Peyer's patch (tissue), 4 donors: Measurements from ENCODE around the gene ARHGEF26.

Experiments used
- CTCF ChIP-seq, 6 experiments: fragments of 450-650 bp in 4 of 6; fragments of 200-600 bp in 2 of 6; sonication (generic) in 1 of 6; IDR thresholded peaks; one replicate each; pipeline ENCODE4 v1.5.1; 2017 to 2019; ENCODE audit warnings: antibody characterized with exemption in 6 of 6, mild to moderate bottlenecking in 3 of 6, moderate library complexity in 1 of 6
- POLR2A ChIP-seq, 2 donors: fragments of 450-650 bp; IDR thresholded peaks; one replicate each; pipeline ENCODE4 v1.5.1; 2017; ENCODE audit warnings: antibody characterized with exemption in 2 of 2, mild to moderate bottlenecking in 2 of 2, moderate library complexity in 2 of 2

- TF ChIP-seq CTCF (IDR thresholded peaks at IDR 0.05) (no peak), POLR2A (IDR thresholded peaks at IDR 0.05) (no peak)
These were observed 154.1 kb downstream of the ARHGEF26 start for GRCh38 chr3:154275292-154275691.
